Erythroblast (primary cell): Measurements from ENCODE around the gene LYZ.

ENCODE experiments used
- GATA1 ChIP-seq: IDR thresholded peaks from 2 replicates; pipeline ENCODE4 v1.6.1; 2011; ENCODE audit warnings: low read depth, mild to moderate bottlenecking, control low read depth, low read length, moderate library complexity
- POLR2A ChIP-seq: IDR thresholded peaks from 2 replicates; pipeline ENCODE4 v1.6.1; 2011; ENCODE audit warnings: mild to moderate bottlenecking, low read length

- TF ChIP-seq POLR2A (no peak), GATA1 (no peak)
Measured at GRCh38 chr12:69329669-69330428, 18.3 kb upstream of the LYZ start.
